Measurements from ENCODE around the gene ZNF628.

The ZNF628 gene

GRCh38 chr19:55471266-55471665, 5.2 kb upstream of the ZNF628 start:
- Histone ChIP-seq H3K4me3 (ENCODE audit: low read length) (no peak overlapping the region), H3K27me3 (ENCODE audit: control insufficient read depth, insufficient read depth, low read length) (peaks cover 3% of the 10 kb centered on the region), H3K9me3 (ENCODE audit: control insufficient read depth, low read depth, low read length) (no peaks in the 10 kb centered on the region), H3K4me1 (ENCODE audit: control insufficient read depth, low read depth, low read length) (no peaks in the 10 kb centered on the region), H3K9ac (ENCODE audit: low read length) (no peak overlapping the region), H3K27ac (ENCODE audit: low read length) (no peak overlapping the region), H3K36me3 (ENCODE audit: control insufficient read depth, low read depth, low read length) (no peaks in the 10 kb centered on the region)

DNA sequence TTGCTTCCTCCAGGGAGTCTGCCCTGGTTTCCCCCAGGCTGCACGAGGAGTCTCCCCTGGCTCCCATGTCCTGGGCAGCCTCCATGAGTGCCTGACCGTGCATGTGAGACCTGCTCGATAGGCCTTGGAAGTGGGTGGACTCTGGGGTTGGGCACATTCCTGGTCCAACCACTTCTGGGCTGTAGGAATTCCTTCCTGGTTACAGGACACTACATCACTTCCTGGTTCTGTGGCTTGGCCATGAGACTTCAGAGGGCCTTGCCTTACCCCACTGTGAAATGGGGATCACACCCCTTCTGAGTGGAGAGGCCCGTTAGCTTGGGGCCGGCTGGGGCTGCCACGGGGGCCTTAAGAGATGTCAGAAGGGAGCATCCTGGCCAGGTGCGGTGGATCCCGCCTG, 4.0 kb upstream of the ZNF628 start:
- no peaks in the 10 kb centered on the region for H3K27me3 ChIP-seq (ENCODE audit: control insufficient read depth, insufficient read depth, low read length)

DNA sequence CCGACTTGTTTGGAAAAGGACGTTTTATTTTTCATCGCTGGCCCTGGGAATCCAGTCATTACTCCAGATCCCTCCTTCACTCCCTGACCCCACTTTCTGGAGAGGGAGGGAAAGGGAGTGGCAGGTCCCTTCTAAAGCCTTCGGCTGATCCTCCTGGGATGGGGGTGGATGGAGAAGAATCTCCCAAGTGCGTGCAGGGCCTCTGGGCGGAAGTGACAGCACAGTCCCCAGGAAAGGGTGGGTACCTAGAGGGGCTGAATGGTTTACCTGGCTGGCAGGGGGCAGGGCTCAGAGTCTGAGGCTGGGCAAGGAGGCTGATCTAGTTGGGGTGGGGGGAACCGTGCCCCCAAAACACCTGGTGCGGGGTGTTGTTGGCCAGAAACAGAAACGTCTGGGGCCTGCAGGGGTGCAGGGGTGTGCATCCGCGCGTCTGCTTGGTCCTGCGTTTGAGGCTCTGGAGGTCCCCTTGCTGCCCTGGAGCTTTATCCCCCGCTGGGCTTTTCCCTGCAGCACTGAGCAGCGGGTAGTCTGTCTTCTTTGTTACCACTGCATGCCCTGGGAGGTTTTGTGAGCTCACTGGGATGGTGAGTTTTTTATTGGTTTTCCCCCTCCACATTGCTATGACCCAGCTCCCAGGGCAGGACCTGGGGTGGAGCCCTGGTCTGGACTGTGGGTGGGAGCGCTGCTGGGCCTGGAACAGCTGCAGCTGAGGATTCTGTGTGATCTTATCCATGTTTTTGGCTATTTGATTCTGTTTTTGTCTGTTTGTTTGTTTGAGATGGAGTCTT, 3.0 kb upstream of the ZNF628 start:
- Histone ChIP-seq H3K27me3 (ENCODE audit: control insufficient read depth, insufficient read depth, low read length) (no peaks in the 10 kb centered on the region), H3K4me3 (ENCODE audit: low read length) (no peak overlapping the region), H3K36me3 (ENCODE audit: control insufficient read depth, low read depth, low read length) (no peaks in the 10 kb centered on the region), H3K27ac (ENCODE audit: low read length) (no peak overlapping the region), H3K9me3 (ENCODE audit: control insufficient read depth, low read depth, low read length) (no peaks in the 10 kb centered on the region), H3K4me1 (ENCODE audit: control insufficient read depth, low read depth, low read length) (no peaks in the 10 kb centered on the region), H3K9ac (ENCODE audit: low read length) (no peak overlapping the region)

More for the DNA sequence above, 4.0 kb upstream of the ZNF628 start:
- no peaks in the 10 kb centered on the region for H3K9me3 ChIP-seq (ENCODE audit: control insufficient read depth, low read depth, low read length)
- H3K36me3 ChIP-seq (ENCODE audit: control insufficient read depth, low read depth, low read length) = no peaks in the 10 kb centered on the region
- H3K27ac ChIP-seq (ENCODE audit: low read length) = no peak overlapping the region
- no peaks in the 10 kb centered on the region for H3K4me1 ChIP-seq (ENCODE audit: control insufficient read depth, low read depth, low read length)
- H3K4me3 ChIP-seq (ENCODE audit: low read length) = no peak overlapping the region
- no peak overlapping the region for H3K9ac ChIP-seq (ENCODE audit: low read length)

DNA sequence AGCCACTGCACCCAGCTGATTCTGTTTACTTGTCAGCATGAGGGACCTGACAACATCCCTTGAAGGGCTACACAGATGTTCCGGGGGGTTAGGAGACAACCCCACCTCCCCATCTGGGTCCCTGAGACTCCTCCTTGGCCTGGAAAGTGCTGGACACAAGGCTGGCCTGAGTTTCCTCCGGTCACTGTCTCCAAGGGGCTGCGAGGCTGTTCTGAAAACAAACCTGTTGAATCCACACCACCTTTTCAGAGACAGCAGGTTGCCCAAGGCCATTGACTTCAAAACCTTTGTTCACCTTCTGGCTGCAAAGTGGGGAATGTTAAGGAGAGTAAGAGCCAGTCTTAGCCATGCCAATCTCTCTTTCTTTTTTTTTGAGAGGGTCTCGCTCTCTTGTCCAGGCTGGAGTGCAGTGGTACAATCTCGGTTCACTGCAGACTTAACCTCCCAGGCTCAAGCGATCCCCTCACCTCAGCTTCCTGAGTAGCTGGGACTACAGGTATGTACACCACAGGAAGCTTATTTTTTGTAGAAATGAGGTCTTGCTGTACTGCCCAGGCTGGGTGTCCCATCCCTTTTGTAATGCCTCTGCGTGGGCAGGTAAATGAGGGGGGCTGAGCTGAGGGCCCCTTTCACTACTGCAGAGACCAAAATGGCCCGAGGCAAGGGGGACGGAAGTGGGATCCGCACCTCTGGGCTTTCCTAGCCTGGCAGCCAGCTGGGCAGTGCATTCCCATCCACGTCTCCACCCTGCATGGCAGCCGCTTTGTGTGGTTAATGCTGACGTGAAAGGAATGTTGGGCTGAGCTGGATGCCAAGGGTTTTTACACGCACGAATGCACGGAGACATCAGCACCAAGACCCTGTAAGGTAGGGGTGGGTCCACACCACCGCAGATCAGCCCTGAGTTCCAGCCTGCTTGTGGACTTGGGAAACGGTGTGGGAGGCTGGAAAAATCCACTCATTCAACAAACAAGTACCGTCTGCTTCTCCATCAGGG, 1.9 kb upstream of the ZNF628 start:
- H3K36me3 ChIP-seq (ENCODE audit: control insufficient read depth, low read depth, low read length) = no peaks in the 10 kb centered on the region
- no peaks in the 10 kb centered on the region for H3K4me1 ChIP-seq (ENCODE audit: control insufficient read depth, low read depth, low read length)
- no peak overlapping the region for H3K9ac ChIP-seq (ENCODE audit: low read length)
- no peak overlapping the region for H3K27ac ChIP-seq (ENCODE audit: low read length)
- H3K4me3 ChIP-seq (ENCODE audit: low read length) = no peak overlapping the region
- H3K9me3 ChIP-seq (ENCODE audit: control insufficient read depth, low read depth, low read length) = no peaks in the 10 kb centered on the region
- no peaks in the 10 kb centered on the region for H3K27me3 ChIP-seq (ENCODE audit: control insufficient read depth, insufficient read depth, low read length)

DNA sequence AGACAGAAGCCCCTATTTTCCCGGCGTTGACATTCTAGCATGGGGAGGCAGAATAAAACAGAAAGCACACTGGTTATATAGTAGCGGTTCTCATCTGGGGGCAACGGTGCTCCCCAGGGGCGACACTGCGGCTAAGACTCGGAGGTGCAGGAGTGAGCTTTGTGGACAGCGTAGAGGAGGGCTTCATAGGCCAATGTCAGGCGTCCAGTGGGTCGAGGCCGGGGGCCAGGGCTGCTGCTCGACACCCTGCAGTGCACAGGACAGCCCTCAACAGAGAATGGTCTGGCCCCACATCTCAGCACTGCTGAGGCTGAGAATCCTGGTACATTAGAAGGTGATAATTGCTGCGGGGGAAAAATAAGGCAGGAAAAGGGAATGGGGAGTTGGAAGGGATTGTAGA, 1.5 kb downstream of the ZNF628 start:
- Histone ChIP-seq H3K4me3 (ENCODE audit: low read length) (no peak overlapping the region), H3K9ac (ENCODE audit: low read length) (no peak overlapping the region), H3K9me3 (ENCODE audit: control insufficient read depth, low read depth, low read length) (no peaks in the 10 kb centered on the region), H3K27ac (ENCODE audit: low read length) (no peak overlapping the region), H3K36me3 (ENCODE audit: control insufficient read depth, low read depth, low read length) (no peaks in the 10 kb centered on the region), H3K4me1 (ENCODE audit: control insufficient read depth, low read depth, low read length) (no peaks in the 10 kb centered on the region), H3K27me3 (ENCODE audit: control insufficient read depth, insufficient read depth, low read length) (no peaks in the 10 kb centered on the region)

- no peak overlapping the region for H3K27ac ChIP-seq (ENCODE audit: low read length)
- H3K9ac ChIP-seq (ENCODE audit: low read length) = no peak overlapping the region
- no peaks in the 10 kb centered on the region for H3K36me3 ChIP-seq (ENCODE audit: control insufficient read depth, low read depth, low read length)
- H3K27me3 ChIP-seq (ENCODE audit: control insufficient read depth, insufficient read depth, low read length) = no peaks in the 10 kb centered on the region
- no peaks in the 10 kb centered on the region for H3K9me3 ChIP-seq (ENCODE audit: control insufficient read depth, low read depth, low read length)
- H3K4me3 ChIP-seq (ENCODE audit: low read length) = no peak overlapping the region
- no peaks in the 10 kb centered on the region for H3K4me1 ChIP-seq (ENCODE audit: control insufficient read depth, low read depth, low read length)
Observed at GRCh38 chr19:55478364-55478763, 1.9 kb downstream of the ZNF628 start.

- Histone ChIP-seq H3K9ac (ENCODE audit: low read length) (no peak overlapping the region), H3K36me3 (ENCODE audit: control insufficient read depth, low read depth, low read length) (no peaks in the 10 kb centered on the region), H3K9me3 (ENCODE audit: control insufficient read depth, low read depth, low read length) (no peaks in the 10 kb centered on the region), H3K4me3 (ENCODE audit: low read length) (no peak overlapping the region), H3K4me1 (ENCODE audit: control insufficient read depth, low read depth, low read length) (no peaks in the 10 kb centered on the region), H3K27me3 (ENCODE audit: control insufficient read depth, insufficient read depth, low read length) (no peaks in the 10 kb centered on the region), H3K27ac (ENCODE audit: low read length) (no peak overlapping the region)
Observed at GRCh38 chr19:55479045-55479444, 2.6 kb downstream of the ZNF628 start.

GRCh38 chr19:55479451-55480230, 3.2 kb downstream of the ZNF628 start:
- no peaks in the 10 kb centered on the region for H3K36me3 ChIP-seq (ENCODE audit: control insufficient read depth, low read depth, low read length)
- no peak overlapping the region for H3K9ac ChIP-seq (ENCODE audit: low read length)
- H3K4me1 ChIP-seq (ENCODE audit: control insufficient read depth, low read depth, low read length) = no peaks in the 10 kb centered on the region

DNA sequence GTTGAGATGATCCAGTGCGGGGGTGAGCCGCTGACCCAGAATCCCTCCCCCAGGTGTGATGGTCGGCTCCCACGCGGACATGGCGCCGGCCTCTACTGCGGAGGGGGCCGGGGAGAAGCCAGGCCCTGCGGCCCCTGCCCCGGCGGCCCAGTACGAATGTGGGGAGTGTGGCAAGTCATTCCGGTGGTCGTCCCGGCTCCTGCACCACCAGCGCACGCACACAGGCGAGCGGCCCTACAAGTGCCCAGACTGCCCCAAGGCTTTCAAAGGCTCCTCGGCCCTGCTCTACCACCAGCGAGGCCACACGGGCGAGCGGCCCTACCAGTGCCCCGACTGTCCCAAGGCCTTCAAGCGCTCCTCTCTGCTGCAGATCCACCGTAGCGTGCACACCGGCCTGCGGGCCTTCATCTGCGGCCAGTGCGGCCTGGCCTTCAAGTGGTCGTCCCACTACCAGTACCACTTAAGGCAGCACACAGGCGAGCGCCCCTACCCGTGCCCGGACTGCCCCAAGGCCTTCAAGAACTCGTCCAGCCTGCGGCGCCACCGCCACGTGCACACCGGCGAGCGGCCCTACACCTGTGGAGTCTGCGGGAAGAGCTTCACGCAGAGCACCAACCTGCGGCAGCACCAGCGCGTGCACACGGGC, 4.9 kb downstream of the ZNF628 start:
- Histone ChIP-seq H3K4me1 (ENCODE audit: control insufficient read depth, low read depth, low read length) (peaks cover 8% of the 10 kb centered on the region), H3K27ac (ENCODE audit: low read length) (no peak overlapping the region), H3K9ac (ENCODE audit: low read length) (no peak overlapping the region), H3K4me3 (ENCODE audit: low read length) (no peak overlapping the region), H3K27me3 (ENCODE audit: control insufficient read depth, insufficient read depth, low read length) (no peaks in the 10 kb centered on the region), H3K9me3 (ENCODE audit: control insufficient read depth, low read depth, low read length) (no peaks in the 10 kb centered on the region), H3K36me3 (ENCODE audit: control insufficient read depth, low read depth, low read length) (no peaks in the 10 kb centered on the region)

More at GRCh38 chr19:55479451-55480230, 3.2 kb downstream of the ZNF628 start:
- Histone ChIP-seq H3K27me3 (ENCODE audit: control insufficient read depth, insufficient read depth, low read length) (no peaks in the 10 kb centered on the region), H3K4me3 (ENCODE audit: low read length) (no peak overlapping the region), H3K9me3 (ENCODE audit: control insufficient read depth, low read depth, low read length) (no peaks in the 10 kb centered on the region), H3K27ac (ENCODE audit: low read length) (no peak overlapping the region)

DNA sequence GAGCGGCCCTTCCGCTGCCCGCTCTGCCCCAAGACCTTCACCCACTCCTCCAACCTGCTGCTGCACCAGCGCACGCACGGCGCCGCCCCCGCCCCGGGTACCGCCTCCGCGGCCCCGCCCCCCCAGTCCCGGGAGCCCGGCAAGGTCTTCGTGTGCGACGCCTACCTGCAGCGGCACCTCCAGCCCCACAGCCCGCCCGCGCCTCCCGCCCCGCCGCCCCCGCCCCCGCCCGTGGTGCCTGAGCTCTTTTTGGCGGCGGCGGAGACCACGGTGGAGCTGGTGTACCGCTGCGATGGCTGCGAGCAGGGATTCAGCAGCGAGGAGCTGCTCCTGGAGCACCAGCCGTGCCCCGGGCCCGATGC, 5.4 kb downstream of the ZNF628 start:
- H3K4me3 ChIP-seq (ENCODE audit: low read length) = no peak overlapping the region
- peaks cover 8% of the 10 kb centered on the region for H3K4me1 ChIP-seq (ENCODE audit: control insufficient read depth, low read depth, low read length)

More for the DNA sequence above, 5.4 kb downstream of the ZNF628 start:
- Histone ChIP-seq H3K9ac (ENCODE audit: low read length) (no peak overlapping the region), H3K9me3 (ENCODE audit: control insufficient read depth, low read depth, low read length) (no peaks in the 10 kb centered on the region), H3K36me3 (ENCODE audit: control insufficient read depth, low read depth, low read length) (no peaks in the 10 kb centered on the region), H3K27me3 (ENCODE audit: control insufficient read depth, insufficient read depth, low read length) (no peaks in the 10 kb centered on the region), H3K27ac (ENCODE audit: low read length) (no peak overlapping the region)
